ENCODE data around the gene CCT7.

CCT7 gene

DNA sequence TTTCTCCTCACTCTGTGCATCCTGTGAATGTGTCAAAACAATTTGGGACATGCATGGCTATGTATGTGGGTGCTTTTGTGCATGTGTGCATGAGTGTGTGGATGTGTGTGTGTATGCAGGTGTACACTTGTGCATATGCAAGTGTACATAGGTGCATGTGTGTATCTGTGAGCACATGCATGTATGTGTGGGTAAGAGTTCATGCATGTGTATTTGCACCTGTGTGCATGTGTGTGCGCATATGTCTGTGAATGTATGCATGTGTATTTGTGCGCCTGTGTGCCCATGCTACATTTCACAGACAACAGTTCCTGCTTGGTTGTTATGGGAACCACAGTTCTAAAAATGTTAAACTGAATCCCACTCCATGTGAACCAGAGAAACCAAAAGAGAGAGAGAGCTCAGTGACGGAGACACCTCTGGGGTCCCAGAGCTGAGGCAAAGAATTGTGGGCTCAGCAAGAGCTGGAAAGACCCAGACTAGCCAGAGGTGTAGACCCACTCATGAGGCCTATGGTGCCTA is 52.1 kb downstream of the CCT7 start:
- H2BK5ac ChIP-seq (ENCODE audit: low read length) = no peak overlapping the region
- no peak overlapping the region for H3K4me2 ChIP-seq (ENCODE audit: insufficient read depth, low read length, poor library complexity, severe bottlenecking)
- no peaks in the 10 kb centered on the region for H3K79me1 ChIP-seq (ENCODE audit: low read depth, low read length)
- H3K27me3 ChIP-seq (ENCODE audit: control insufficient read depth in 3 of 3, insufficient read depth in 3 of 3, low read depth in 1 of 3, low read length in 3 of 3) = peaks cover 0 to 63% (median 33%) of the 10 kb centered on the region in 3 experiments
- H2AK5ac ChIP-seq (ENCODE audit: low read depth, low read length) = no peak overlapping the region
- no peaks in the 10 kb centered on the region for H3K36me3 ChIP-seq (replicated peaks in 1 of 2; ENCODE audit: control insufficient read depth in 2 of 2, insufficient read depth in 2 of 2, low read length in 2 of 2)
- H2BK15ac ChIP-seq (ENCODE audit: low read length) = no peak overlapping the region
- H4K91ac ChIP-seq (ENCODE audit: low read depth, low read length, poor library complexity) = no peak overlapping the region
- no peak overlapping the region for H3K9ac ChIP-seq (ENCODE audit: low read depth, low read length, poor library complexity)
- no peak overlapping the region for H3K14ac ChIP-seq (ENCODE audit: low read length)
- no peak overlapping the region for H2BK120ac ChIP-seq (ENCODE audit: low read depth, low read length)
- H3K4me3 ChIP-seq (ENCODE audit: low read length in 2 of 2) = no peak overlapping the region
- no peak overlapping the region for H3K23ac ChIP-seq (ENCODE audit: low read depth, low read length, poor library complexity)
- H2BK12ac ChIP-seq (ENCODE audit: low read length) = no peak overlapping the region
- no peak overlapping the region for H3K4ac ChIP-seq (ENCODE audit: low read length)
- H3K18ac ChIP-seq (ENCODE audit: low read length) = no peak overlapping the region
- H2AFZ ChIP-seq (ENCODE audit: low read length) = no peak overlapping the region
- no peak overlapping the region for H4K8ac ChIP-seq (ENCODE audit: low read depth, low read length)
- WGBS, 2 donors (ENCODE audit: extremely low coverage in 2 of 2, insufficient read length in 2 of 2, insufficient replicate concordance in 1 of 2) = no CpG with 5 or more reads among the region's 3 CpGs
- H3K4me1 ChIP-seq (ENCODE audit: control insufficient read depth in 2 of 2, insufficient read depth in 1 of 2, low read depth in 1 of 2, low read length in 2 of 2) = peaks cover 5 to 13% of the 10 kb centered on the region in 2 donors
- H3K9me3 ChIP-seq (replicated peaks in 1 of 2; ENCODE audit: control insufficient read depth in 2 of 2, insufficient read depth in 1 of 2, low read depth in 1 of 2, low read length in 2 of 2) = peaks cover 0 to 2% of the 10 kb centered on the region in 2 donors
- H3K27ac ChIP-seq (replicated peaks; ENCODE audit: low read length) = no peak overlapping the region
- no peak for DNase-seq (ENCODE audit: low spot score)

DNA sequence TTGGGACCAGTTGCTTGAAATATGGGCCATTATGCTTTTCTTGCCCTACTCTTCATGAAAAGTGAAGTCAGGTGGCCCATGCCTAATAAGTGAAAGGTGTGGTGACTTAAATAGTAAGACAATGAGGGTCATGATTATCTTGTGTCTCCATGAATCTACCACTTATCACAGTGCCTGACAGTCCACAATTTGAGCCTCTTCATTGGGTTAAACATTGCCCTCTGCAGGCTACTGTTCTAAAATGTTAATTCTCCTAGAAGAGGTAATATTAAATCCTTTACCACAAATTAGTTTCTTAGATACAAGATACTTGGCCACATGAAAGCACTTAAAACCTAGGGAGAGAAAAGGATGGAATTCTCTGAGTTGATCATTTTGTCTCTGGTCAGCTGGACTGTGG is 55.2 kb downstream of the CCT7 start:
- no peak overlapping the region for H3K18ac ChIP-seq (ENCODE audit: low read length)

DNA sequence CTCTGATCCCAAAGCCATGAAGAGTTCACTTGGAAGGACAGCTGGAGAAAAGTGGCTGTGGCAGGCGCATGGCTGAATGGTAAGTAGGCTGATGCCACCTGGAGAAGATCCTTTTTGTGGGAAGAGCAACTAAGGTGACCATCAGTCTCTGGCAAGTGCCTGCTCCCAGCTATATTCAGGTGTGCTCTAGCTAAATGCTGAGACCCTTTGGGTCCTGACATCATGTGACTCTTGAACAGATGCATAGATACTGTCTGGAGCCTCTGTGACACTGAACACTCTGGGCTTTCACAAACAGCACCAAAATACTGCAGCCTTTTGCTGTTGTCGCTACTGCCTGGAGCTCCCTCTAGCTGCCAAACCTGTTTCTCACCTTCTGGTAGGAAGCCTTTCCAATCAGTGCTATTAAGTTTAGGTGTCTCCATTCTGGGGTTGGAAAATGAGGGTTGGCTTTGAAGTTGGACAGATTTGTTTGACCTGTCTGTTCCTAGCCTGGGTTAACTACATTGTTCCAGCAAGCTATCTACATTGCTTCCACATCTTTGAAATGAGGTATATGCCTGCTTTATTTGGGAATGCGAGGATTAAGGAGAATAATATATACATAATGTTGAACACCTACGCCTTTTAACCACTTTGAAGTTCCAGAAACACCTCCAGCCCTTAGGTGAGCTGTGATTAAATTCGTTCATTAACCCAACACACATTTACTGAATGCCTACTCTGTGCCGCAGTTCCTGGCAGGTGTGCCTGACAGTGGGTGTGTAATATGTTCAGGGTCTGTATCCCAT is 56.1 kb downstream of the CCT7 start:
- peaks cover 5 to 7% of the 10 kb centered on the region in 2 donors for H3K4me1 ChIP-seq (ENCODE audit: control insufficient read depth in 2 of 2, insufficient read depth in 1 of 2, low read depth in 1 of 2, low read length in 2 of 2)
- H2BK12ac ChIP-seq (ENCODE audit: low read length) = no peak overlapping the region
- H3K23ac ChIP-seq (ENCODE audit: low read depth, low read length, poor library complexity) = no peak overlapping the region
- peaks cover 2 to 3% of the 10 kb centered on the region in 2 donors for H3K9me3 ChIP-seq (replicated peaks in 1 of 2; ENCODE audit: control insufficient read depth in 2 of 2, insufficient read depth in 1 of 2, low read depth in 1 of 2, low read length in 2 of 2)
- H3K79me1 ChIP-seq (ENCODE audit: low read depth, low read length) = no peaks in the 10 kb centered on the region
- H3K4me2 ChIP-seq (ENCODE audit: insufficient read depth, low read length, poor library complexity, severe bottlenecking) = no peak overlapping the region
- DNase-seq (ENCODE audit: low spot score) = no peak
- H3K27ac ChIP-seq (replicated peaks; ENCODE audit: low read length) = no peak overlapping the region
- no peak overlapping the region for H2AK5ac ChIP-seq (ENCODE audit: low read depth, low read length)
- H4K91ac ChIP-seq (ENCODE audit: low read depth, low read length, poor library complexity) = no peak overlapping the region
- no peak overlapping the region for H2AFZ ChIP-seq (ENCODE audit: low read length)
- H3K18ac ChIP-seq (ENCODE audit: low read length) = no peak overlapping the region
- H4K8ac ChIP-seq (ENCODE audit: low read depth, low read length) = no peak overlapping the region
- no CpG with 5 or more reads among the region's 6 CpGs for WGBS, 2 donors (ENCODE audit: extremely low coverage in 2 of 2, insufficient read length in 2 of 2, insufficient replicate concordance in 1 of 2)
- H2BK120ac ChIP-seq (ENCODE audit: low read depth, low read length) = no peak overlapping the region
- H2BK5ac ChIP-seq (ENCODE audit: low read length) = no peak overlapping the region
- H3K36me3 ChIP-seq (replicated peaks in 1 of 2; ENCODE audit: control insufficient read depth in 2 of 2, insufficient read depth in 2 of 2, low read length in 2 of 2) = no peaks in the 10 kb centered on the region
- H3K9ac ChIP-seq (ENCODE audit: low read depth, low read length, poor library complexity) = no peak overlapping the region
- H3K27me3 ChIP-seq (ENCODE audit: control insufficient read depth in 3 of 3, insufficient read depth in 3 of 3, low read depth in 1 of 3, low read length in 3 of 3) = peaks cover 20 to 98% (median 64%) of the 10 kb centered on the region in 3 experiments
- no peak overlapping the region for H3K4ac ChIP-seq (ENCODE audit: low read length)
- no peak overlapping the region for H3K4me3 ChIP-seq (ENCODE audit: low read length in 2 of 2)
- no peak overlapping the region for H3K14ac ChIP-seq (ENCODE audit: low read length)
- H2BK15ac ChIP-seq (ENCODE audit: low read length) = no peak overlapping the region

More for the DNA sequence above, 55.2 kb downstream of the CCT7 start:
- no peak overlapping the region for H3K23ac ChIP-seq (ENCODE audit: low read depth, low read length, poor library complexity)
- no peak overlapping the region for H2AK5ac ChIP-seq (ENCODE audit: low read depth, low read length)
- no peak overlapping the region for H2BK15ac ChIP-seq (ENCODE audit: low read length)
- H4K91ac ChIP-seq (ENCODE audit: low read depth, low read length, poor library complexity) = no peak overlapping the region
- H3K4me2 ChIP-seq (ENCODE audit: insufficient read depth, low read length, poor library complexity, severe bottlenecking) = no peak overlapping the region
- H3K14ac ChIP-seq (ENCODE audit: low read length) = no peak overlapping the region
- H2BK5ac ChIP-seq (ENCODE audit: low read length) = no peak overlapping the region
- no peak overlapping the region for H2BK12ac ChIP-seq (ENCODE audit: low read length)
- H3K36me3 ChIP-seq (replicated peaks in 1 of 2; ENCODE audit: control insufficient read depth in 2 of 2, insufficient read depth in 2 of 2, low read length in 2 of 2) = no peaks in the 10 kb centered on the region
- H3K4ac ChIP-seq (ENCODE audit: low read length) = no peak overlapping the region
- H4K8ac ChIP-seq (ENCODE audit: low read depth, low read length) = no peak overlapping the region
- no peak overlapping the region for H3K4me3 ChIP-seq (ENCODE audit: low read length in 2 of 2)
- no peak overlapping the region for H2AFZ ChIP-seq (ENCODE audit: low read length)
- no peak overlapping the region for H3K27ac ChIP-seq (replicated peaks; ENCODE audit: low read length)
- no peak for DNase-seq (ENCODE audit: low spot score)
- no peaks in the 10 kb centered on the region for H3K79me1 ChIP-seq (ENCODE audit: low read depth, low read length)
- no peak overlapping the region for H2BK120ac ChIP-seq (ENCODE audit: low read depth, low read length)
- H3K27me3 ChIP-seq (ENCODE audit: control insufficient read depth in 3 of 3, insufficient read depth in 3 of 3, low read depth in 1 of 3, low read length in 3 of 3) = peaks cover 20 to 94% (median 60%) of the 10 kb centered on the region in 3 experiments
- no peak overlapping the region for H3K9ac ChIP-seq (ENCODE audit: low read depth, low read length, poor library complexity)
- peaks cover 1 to 2% of the 10 kb centered on the region in 2 donors for H3K9me3 ChIP-seq (replicated peaks in 1 of 2; ENCODE audit: control insufficient read depth in 2 of 2, insufficient read depth in 1 of 2, low read depth in 1 of 2, low read length in 2 of 2)
- H3K4me1 ChIP-seq (ENCODE audit: control insufficient read depth in 2 of 2, insufficient read depth in 1 of 2, low read depth in 1 of 2, low read length in 2 of 2) = peaks cover 7 to 9% of the 10 kb centered on the region in 2 donors

DNA sequence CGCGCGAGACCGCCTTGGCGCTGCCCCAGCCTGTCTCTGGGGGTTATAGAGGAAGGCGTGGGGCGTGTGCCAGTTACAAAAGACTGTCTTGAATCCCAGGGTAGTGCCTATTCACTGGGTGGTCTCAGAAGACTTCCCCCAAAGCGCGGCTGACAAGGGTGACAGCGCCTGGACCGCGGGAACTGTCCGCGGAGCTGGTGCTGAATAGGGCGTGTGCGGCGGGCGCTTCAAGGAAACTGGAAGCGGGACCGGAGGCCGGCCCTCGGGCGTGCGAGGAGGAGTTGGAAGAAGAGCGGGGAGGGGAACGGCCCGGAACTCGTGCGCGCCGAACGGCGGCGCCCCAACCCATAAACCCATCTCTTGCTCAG is 57.0 kb downstream of the CCT7 start:
- peaks cover 1 to 3% of the 10 kb centered on the region in 2 donors for H3K9me3 ChIP-seq (replicated peaks in 1 of 2; ENCODE audit: control insufficient read depth in 2 of 2, insufficient read depth in 1 of 2, low read depth in 1 of 2, low read length in 2 of 2)
- no peaks in the 10 kb centered on the region for H3K79me1 ChIP-seq (ENCODE audit: low read depth, low read length)
- no peak overlapping the region for H2BK12ac ChIP-seq (ENCODE audit: low read length)
- no peak overlapping the region for H2BK15ac ChIP-seq (ENCODE audit: low read length)
- peak overlapping the region; percentile 37 for H3K4me2 ChIP-seq (ENCODE audit: insufficient read depth, low read length, poor library complexity, severe bottlenecking)
- no peak overlapping the region for H3K18ac ChIP-seq (ENCODE audit: low read length)
- no peak overlapping the region for H4K8ac ChIP-seq (ENCODE audit: low read depth, low read length)
- H3K9ac ChIP-seq (ENCODE audit: low read depth, low read length, poor library complexity) = no peak overlapping the region
- peaks cover 5 to 7% of the 10 kb centered on the region in 2 donors for H3K4me1 ChIP-seq (ENCODE audit: control insufficient read depth in 2 of 2, insufficient read depth in 1 of 2, low read depth in 1 of 2, low read length in 2 of 2)
- DNase-seq (ENCODE audit: low spot score) = peak; percentile 88
- no peak overlapping the region for H2BK120ac ChIP-seq (ENCODE audit: low read depth, low read length)
- no peak overlapping the region for H3K23ac ChIP-seq (ENCODE audit: low read depth, low read length, poor library complexity)
- H4K91ac ChIP-seq (ENCODE audit: low read depth, low read length, poor library complexity) = no peak overlapping the region
- H3K4ac ChIP-seq (ENCODE audit: low read length) = no peak overlapping the region
- no peak overlapping the region for H2BK5ac ChIP-seq (ENCODE audit: low read length)
- H2AFZ ChIP-seq (ENCODE audit: low read length) = peak overlapping the region; percentile 61
- no peaks in the 10 kb centered on the region for H3K36me3 ChIP-seq (replicated peaks in 1 of 2; ENCODE audit: control insufficient read depth in 2 of 2, insufficient read depth in 2 of 2, low read length in 2 of 2)
- no peak overlapping the region for H2AK5ac ChIP-seq (ENCODE audit: low read depth, low read length)
- no CpG with 5 or more reads among the region's 34 CpGs for WGBS, 2 donors (ENCODE audit: extremely low coverage in 2 of 2, insufficient read length in 2 of 2, insufficient replicate concordance in 1 of 2)
- H3K4me3 ChIP-seq (ENCODE audit: low read length in 2 of 2) = peak overlapping the region in 1 of 2 donors; percentile 9
- no peak overlapping the region for H3K27ac ChIP-seq (replicated peaks; ENCODE audit: low read length)
- peaks cover 20 to 98% (median 69%) of the 10 kb centered on the region in 3 experiments for H3K27me3 ChIP-seq (ENCODE audit: control insufficient read depth in 3 of 3, insufficient read depth in 3 of 3, low read depth in 1 of 3, low read length in 3 of 3)
- no peak overlapping the region for H3K14ac ChIP-seq (ENCODE audit: low read length)

Measured in neuronal stem cell (in vitro differentiated cells).